Tibial nerve (tissue), 4 donors: ENCODE measurements around the gene KLC4. TPM values are rescaled to one million over a fixed set of nuclear protein-coding genes. Genes with fewer than 3 reads are reported as not detected.
"Not testable (repeated sequence)": the region's sequence is repeated elsewhere in the genome, so short reads cannot be mapped to it uniquely, and the experiment has no call there.

Source experiments
- DNase-seq, 2 donors: peaks; one replicate each; pipeline ENCODE4 v3.0.0-alpha.2; 2019; ENCODE audit warnings: low spot score in 2 of 2
- H3K27ac ChIP-seq, 4 donors: fragments of 200-600 bp; sonication (generic) in 3 of 4; one replicate each; pipeline ENCODE4 v1.5.1; 2017 to 2019; ENCODE audit warnings: mild to moderate bottlenecking in 1 of 4
- H3K27me3 ChIP-seq, 2 donors: fragments of 200-600 bp; sonication (generic) in 1 of 2; one replicate each; pipeline versions ENCODE4 v1.5.1 to v1.6.0; 2017 to 2019
- H3K36me3 ChIP-seq, 3 donors: fragments of 200-600 bp; sonication (generic); one replicate each; pipeline ENCODE4 v1.5.1; 2018 to 2019
- H3K4me1 ChIP-seq, 4 donors: fragments of 200-600 bp; sonication (generic) in 3 of 4; one replicate each; pipeline ENCODE4 v1.5.1; 2017 to 2019
- H3K4me3 ChIP-seq, 4 donors: fragments of 200-600 bp; sonication (generic) in 3 of 4; one replicate each; pipeline ENCODE4 v1.5.1; 2017 to 2019; ENCODE audit warnings: mild to moderate bottlenecking in 1 of 4, moderate library complexity in 1 of 4
- H3K9me3 ChIP-seq, 4 donors: fragments of 200-600 bp; sonication (generic) in 3 of 4; one replicate each; pipeline ENCODE4 v1.5.1; 2017 to 2019
- EP300 ChIP-seq, 2 donors: sonication (generic); formaldehyde crosslinking; IDR thresholded peaks; one replicate each; pipeline ENCODE4 v1.6.1; 2017; ENCODE audit warnings: antibody characterized with exemption in 2 of 2, mild to moderate bottlenecking in 1 of 2
- POLR2A ChIP-seq, 2 donors: fragments of 450-650 bp; IDR thresholded peaks; one replicate each; pipeline ENCODE4 v1.6.1; 2017; ENCODE audit warnings: antibody characterized with exemption in 2 of 2, mild to moderate bottlenecking in 2 of 2, moderate library complexity in 2 of 2
- WGBS, 2 donors: methylation state at CpG; one replicate each; pipeline ENCODE4 v1.1.5; 2018; 5-methylcytosine and 5-hydroxymethylcytosine counted together
- total RNA-seq, 4 donors: library from RNA; depleted of rRNA; stranded (reverse); fragments of >200 nt; gene quantifications; one replicate each; pipeline ENCODE4 v1.1.0, GENCODE V29; 2016
- TF ChIP-seq, protein P1 (sequence below), 5 experiments: fragments of 200-600 bp in 3 of 5; fragments of 450-650 bp in 2 of 5; sonication (generic) in 3 of 5; IDR thresholded peaks; one replicate each; pipeline ENCODE4 v1.5.1; 2016 to 2019; ENCODE audit warnings: antibody characterized with exemption in 5 of 5, mild to moderate bottlenecking in 3 of 5, moderate library complexity in 2 of 5

KLC4 gene
- total RNA-seq, 4 donors from 2014 or later: 21.6 to 32.9 (median 23.8) TPM

DNA sequence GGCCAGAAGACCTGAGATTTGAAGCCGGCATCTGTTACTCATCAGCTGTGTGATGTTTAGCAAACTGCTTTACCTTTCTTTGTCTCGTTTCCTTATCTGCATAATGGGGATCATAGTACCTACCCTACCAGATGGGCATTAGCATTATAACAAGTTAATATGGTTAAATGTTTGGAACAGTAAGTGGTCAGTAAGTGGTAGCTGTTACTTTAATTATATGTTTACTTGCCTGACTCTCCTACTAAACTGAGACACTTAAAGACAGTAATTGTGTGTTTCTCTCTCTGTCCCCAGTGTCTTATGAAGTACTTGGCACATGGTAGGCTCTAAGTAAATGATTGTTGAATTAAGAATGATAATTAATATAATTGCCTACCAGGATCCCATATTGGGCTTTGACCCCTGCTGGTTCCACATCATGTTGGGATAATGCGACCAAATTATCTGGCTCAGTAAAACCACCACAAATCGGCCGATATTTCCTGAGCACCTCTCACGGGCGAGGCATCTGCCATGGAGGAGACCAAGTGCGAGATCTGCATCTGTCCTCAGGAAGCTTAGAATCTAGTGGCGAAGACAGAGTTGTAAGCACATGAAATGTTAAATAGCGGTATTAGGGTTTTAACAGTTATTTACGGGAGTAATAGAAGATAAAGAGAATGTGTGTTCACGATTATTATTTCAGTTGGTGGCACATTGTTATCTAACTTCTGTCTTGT is 48.1 kb downstream of the KLC4 start:
- 97% methylated on average over 12 of the region's 12 CpGs for WGBS, 2 donors

DNA sequence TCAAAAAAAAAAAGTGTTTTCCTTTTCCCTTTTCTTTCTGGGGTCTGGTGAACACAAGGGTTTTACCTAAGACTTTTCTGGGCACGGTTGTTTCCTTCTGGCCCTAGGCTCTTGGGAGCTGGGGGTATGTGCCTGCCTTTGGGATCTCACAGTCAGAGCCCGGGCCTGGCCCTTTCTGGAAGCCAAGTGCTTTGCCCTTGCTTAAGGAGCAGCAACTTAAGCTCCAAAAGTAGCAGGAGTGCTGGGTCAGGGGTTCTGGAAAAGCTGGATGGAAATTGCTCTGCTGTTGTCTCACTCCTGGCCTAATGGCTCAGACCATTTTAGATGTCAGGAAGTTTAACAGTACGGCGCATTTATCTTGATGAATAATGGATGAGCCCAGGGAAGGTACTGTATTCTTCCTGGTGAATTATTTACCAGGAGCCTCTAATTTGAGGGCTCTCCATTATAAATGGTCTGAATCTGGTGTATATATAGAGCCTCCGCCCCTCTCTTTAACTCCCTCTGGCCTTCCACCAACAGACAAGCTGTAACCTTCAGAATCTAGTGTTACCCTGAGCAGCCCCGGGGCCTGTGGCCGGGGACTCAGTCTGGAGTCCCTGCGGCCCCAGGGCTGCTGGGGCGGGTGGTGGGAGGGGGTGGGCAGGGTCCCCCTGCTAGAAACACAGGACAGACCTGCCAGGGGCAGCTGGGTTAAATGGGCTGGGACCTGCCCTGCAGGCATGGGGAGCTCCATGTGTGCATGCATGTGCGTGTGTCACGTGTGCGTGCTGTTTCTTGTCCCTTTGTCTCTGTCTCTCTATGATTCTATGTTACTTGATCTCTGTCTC is 54.2 kb downstream of the KLC4 start:
- no peak for DNase-seq
- Histone ChIP-seq H3K36me3 (no peaks in the 10 kb centered on the region), H3K9me3 (no peaks in the 10 kb centered on the region), H3K4me1 (no peaks in the 10 kb centered on the region), H3K4me3 (no peak overlapping the region), H3K27me3 (no peaks in the 10 kb centered on the region), H3K27ac (peak overlapping the region in 2 of 4 donors; percentile 14 to 37)
- WGBS, 2 donors: 77 to 81% methylated on average over 12 of the region's 12 CpGs
- TF ChIP-seq, protein P1, sequence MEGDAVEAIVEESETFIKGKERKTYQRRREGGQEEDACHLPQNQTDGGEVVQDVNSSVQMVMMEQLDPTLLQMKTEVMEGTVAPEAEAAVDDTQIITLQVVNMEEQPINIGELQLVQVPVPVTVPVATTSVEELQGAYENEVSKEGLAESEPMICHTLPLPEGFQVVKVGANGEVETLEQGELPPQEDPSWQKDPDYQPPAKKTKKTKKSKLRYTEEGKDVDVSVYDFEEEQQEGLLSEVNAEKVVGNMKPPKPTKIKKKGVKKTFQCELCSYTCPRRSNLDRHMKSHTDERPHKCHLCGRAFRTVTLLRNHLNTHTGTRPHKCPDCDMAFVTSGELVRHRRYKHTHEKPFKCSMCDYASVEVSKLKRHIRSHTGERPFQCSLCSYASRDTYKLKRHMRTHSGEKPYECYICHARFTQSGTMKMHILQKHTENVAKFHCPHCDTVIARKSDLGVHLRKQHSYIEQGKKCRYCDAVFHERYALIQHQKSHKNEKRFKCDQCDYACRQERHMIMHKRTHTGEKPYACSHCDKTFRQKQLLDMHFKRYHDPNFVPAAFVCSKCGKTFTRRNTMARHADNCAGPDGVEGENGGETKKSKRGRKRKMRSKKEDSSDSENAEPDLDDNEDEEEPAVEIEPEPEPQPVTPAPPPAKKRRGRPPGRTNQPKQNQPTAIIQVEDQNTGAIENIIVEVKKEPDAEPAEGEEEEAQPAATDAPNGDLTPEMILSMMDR (IDR thresholded peaks at IDR 0.05): no peak
- TF ChIP-seq POLR2A (IDR thresholded peaks at IDR 0.05) (no peak), EP300 (IDR thresholded peaks at IDR 0.05) (no peak)

More for the DNA sequence above, 48.1 kb downstream of the KLC4 start:
- no peak for DNase-seq
- no peaks in the 10 kb centered on the region for H3K27me3 ChIP-seq
- no peak overlapping the region for H3K27ac ChIP-seq
- TF ChIP-seq EP300 (IDR thresholded peaks at IDR 0.05): no peak
- TF ChIP-seq, protein P1 (IDR thresholded peaks at IDR 0.05): no peak
- no peak for TF ChIP-seq POLR2A (IDR thresholded peaks at IDR 0.05)
- H3K4me3 ChIP-seq: no peak overlapping the region
- no peaks in the 10 kb centered on the region for H3K9me3 ChIP-seq
- no peaks in the 10 kb centered on the region for H3K4me1 ChIP-seq
- H3K36me3 ChIP-seq: no peaks in the 10 kb centered on the region

DNA sequence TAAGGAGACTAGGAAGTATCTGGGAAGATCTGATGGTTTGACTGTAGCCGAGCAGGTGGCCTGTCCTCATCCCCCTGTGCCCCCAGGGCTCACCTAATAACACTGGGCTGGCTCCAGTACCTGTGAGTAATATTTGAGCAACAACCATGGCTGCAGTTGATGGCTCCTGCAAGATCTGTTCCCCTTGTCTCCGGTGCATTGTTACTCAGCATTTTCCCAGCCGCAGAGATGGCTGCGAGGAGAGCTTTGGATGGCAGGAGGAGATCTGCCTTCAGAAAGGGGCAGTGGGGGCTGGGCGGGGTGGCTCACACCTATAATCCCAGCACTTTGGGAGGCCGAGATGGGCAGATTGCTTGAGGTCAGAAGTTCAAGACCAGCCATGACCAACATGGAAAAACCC is 55.9 kb downstream of the KLC4 start:
- Histone ChIP-seq H3K27me3 (no peaks in the 10 kb centered on the region), H3K4me1 (no peaks in the 10 kb centered on the region)
- DNase-seq: no peak

DNA sequence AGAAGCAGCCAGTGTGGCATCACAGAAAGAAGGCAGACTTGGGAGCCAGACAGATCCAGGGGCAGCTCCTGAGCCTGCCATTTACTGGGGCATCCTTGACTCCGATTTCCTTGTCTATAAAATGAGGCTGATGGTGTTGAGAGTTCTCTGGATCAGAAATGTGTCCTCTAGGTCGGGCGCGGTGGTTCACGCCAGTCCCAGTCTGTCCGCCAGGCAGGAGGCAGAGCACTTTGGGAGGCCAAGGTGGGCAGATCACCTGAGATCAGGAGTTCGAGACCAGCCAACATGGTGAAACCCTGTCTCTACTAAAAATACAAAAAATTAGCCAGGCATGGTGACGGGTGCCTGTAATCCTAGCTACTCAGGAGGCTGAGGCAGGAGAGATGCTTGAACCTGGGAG is 58.0 kb downstream of the KLC4 start:
- H3K27ac ChIP-seq, H3K9me3 ChIP-seq, H3K27me3 ChIP-seq, H3K36me3 ChIP-seq, DNase-seq, H3K4me3 ChIP-seq, H3K4me1 ChIP-seq: not testable (repeated sequence)
- 83 to 98% methylated on average over 8 of the region's 8 CpGs for WGBS, 2 donors

More for the DNA sequence above, 55.9 kb downstream of the KLC4 start:
- Histone ChIP-seq H3K36me3 (no peaks in the 10 kb centered on the region), H3K4me3 (no peak overlapping the region), H3K27ac (no peak overlapping the region), H3K9me3 (no peaks in the 10 kb centered on the region)
- TF ChIP-seq POLR2A (IDR thresholded peaks at IDR 0.05) (no peak), EP300 (IDR thresholded peaks at IDR 0.05) (no peak)
- TF ChIP-seq, protein P1 (IDR thresholded peaks at IDR 0.05): no peak
- 86 to 91% methylated on average over 6 of the region's 6 CpGs for WGBS, 2 donors

DNA sequence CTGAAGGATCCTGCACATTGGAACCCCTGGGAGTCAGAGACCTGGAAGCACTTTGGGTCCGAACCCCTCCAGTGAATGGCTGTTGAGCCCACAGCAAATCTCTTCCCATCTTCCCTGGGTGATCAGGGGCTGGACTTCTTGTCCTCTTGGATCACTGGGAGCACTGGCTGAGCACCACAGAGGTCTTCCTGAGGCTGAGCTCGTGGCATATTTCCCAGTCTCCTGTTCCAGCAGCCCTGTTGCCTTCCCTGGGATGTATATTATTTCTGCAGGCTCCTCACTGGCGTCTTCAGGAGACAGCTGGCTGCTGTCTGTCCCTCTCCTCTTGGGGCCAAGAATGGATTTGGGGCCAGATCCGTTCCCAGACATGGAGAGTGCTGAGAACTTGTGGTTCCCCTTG is 60.1 kb downstream of the KLC4 start:
- Histone ChIP-seq H3K27ac (no peak overlapping the region), H3K4me1 (peaks cover 0 to 15% (median 0%) of the 10 kb centered on the region in 4 donors), H3K4me3 (no peak overlapping the region), H3K27me3 (no peaks in the 10 kb centered on the region), H3K9me3 (no peaks in the 10 kb centered on the region), H3K36me3 (no peaks in the 10 kb centered on the region)
- WGBS, 2 donors: 70 to 77% methylated on average over 4 of the region's 4 CpGs
- TF ChIP-seq, protein P1 (IDR thresholded peaks at IDR 0.05): no peak
- TF ChIP-seq POLR2A (IDR thresholded peaks at IDR 0.05) (no peak), EP300 (IDR thresholded peaks at IDR 0.05) (no peak)
- no peak for DNase-seq
